H9 (cell line): ENCODE data around the gene DYNC2LI1. TPM values are rescaled to one million over a fixed set of nuclear protein-coding genes. Genes with fewer than 3 reads are reported as not detected.

Experiments
- DNase-seq: peaks from one replicate; pipeline ENCODE4 v3.0.0-alpha.2; 2017
- H2AFZ ChIP-seq: one replicate; pipeline ENCODE4 v1.6.1; 2013; ENCODE audit warnings: mild to moderate bottlenecking, low read length, control low read depth, moderate library complexity
- H2AK5ac ChIP-seq: 2 replicates; pipeline ENCODE4 v1.6.1; 2013; ENCODE audit warnings: low read length, control low read depth, mixed read lengths; ENCODE audit not compliant: insufficient read length
- H2BK120ac ChIP-seq: one replicate; pipeline ENCODE4 v1.6.1; 2013; ENCODE audit warnings: low read depth, mild to moderate bottlenecking, low read length, control low read depth, inconsistent platforms; ENCODE audit not compliant: poor library complexity, severe bottlenecking
- H2BK12ac ChIP-seq: 2 replicates; pipeline ENCODE4 v1.6.1; 2013; ENCODE audit warnings: low read length, control low read depth, mixed read lengths, low read depth; ENCODE audit not compliant: insufficient read length
- H2BK15ac ChIP-seq: 2 replicates; pipeline ENCODE4 v1.6.1; 2013; ENCODE audit warnings: low read depth, low read length, control low read depth
- H2BK20ac ChIP-seq: one replicate; pipeline ENCODE4 v1.6.1; 2013; ENCODE audit warnings: low read depth, mild to moderate bottlenecking, low read length, control low read depth, inconsistent platforms; ENCODE audit not compliant: poor library complexity, severe bottlenecking
- H2BK5ac ChIP-seq: 2 replicates; pipeline ENCODE4 v1.6.1; 2013; ENCODE audit warnings: low read length, control low read depth, mixed read lengths; ENCODE audit not compliant: insufficient read length
- H3K14ac ChIP-seq: 2 replicates; pipeline ENCODE4 v1.6.1; 2013; ENCODE audit warnings: low read length, control low read depth; ENCODE audit not compliant: insufficient read depth
- H3K18ac ChIP-seq: 2 replicates; pipeline ENCODE4 v1.6.1; 2013; ENCODE audit warnings: low read depth, mild to moderate bottlenecking, mixed read lengths, low read length, control low read depth; ENCODE audit not compliant: insufficient read length
- H3K23ac ChIP-seq: 2 replicates; pipeline ENCODE4 v1.6.1; 2013; ENCODE audit warnings: low read length, control low read depth, mixed read lengths, low read depth; ENCODE audit not compliant: insufficient read length
- H3K23me2 ChIP-seq: 2 replicates; pipeline ENCODE4 v1.6.1; 2013; ENCODE audit warnings: low read depth, mild to moderate bottlenecking, mixed read lengths, low read length, control low read depth; ENCODE audit not compliant: insufficient read length, poor library complexity, severe bottlenecking
- H3K27ac ChIP-seq: 2 replicates; pipeline ENCODE4 v1.5.1; 2013; ENCODE audit warnings: low read length, control low read depth, mixed read lengths, low read depth; ENCODE audit not compliant: insufficient read length
- H3K27me3 ChIP-seq: 2 replicates; pipeline ENCODE4 v1.6.1; 2013; ENCODE audit warnings: low read length, control low read depth, inconsistent platforms; ENCODE audit not compliant: insufficient read depth
- H3K4ac ChIP-seq: 2 replicates; pipeline ENCODE4 v1.6.1; 2013; ENCODE audit warnings: low read depth, mild to moderate bottlenecking, control low read depth, inconsistent platforms, low read length, moderate library complexity
- H3K4me1 ChIP-seq: 2 replicates; pipeline ENCODE4 v1.6.1; 2013; ENCODE audit warnings: low read length, control low read depth, inconsistent platforms; ENCODE audit not compliant: insufficient read depth
- H3K4me2 ChIP-seq: 2 replicates; pipeline ENCODE4 v1.6.1; 2013; ENCODE audit warnings: low read length, control low read depth, mixed read lengths; ENCODE audit not compliant: insufficient read length, insufficient read depth
- H3K56ac ChIP-seq: 2 replicates; pipeline ENCODE4 v1.6.1; 2013; ENCODE audit warnings: low read depth, mild to moderate bottlenecking, mixed read lengths, low read length, control low read depth; ENCODE audit not compliant: insufficient read length
- H3K79me1 ChIP-seq: 2 replicates; pipeline ENCODE4 v1.6.1; 2013; ENCODE audit warnings: low read depth, mild to moderate bottlenecking, moderate library complexity, low read length, control low read depth, inconsistent platforms; ENCODE audit not compliant: insufficient read depth, poor library complexity, severe bottlenecking
- H3K79me2 ChIP-seq: 2 replicates; pipeline ENCODE4 v1.6.1; 2013; ENCODE audit warnings: low read length, control low read depth, inconsistent platforms; ENCODE audit not compliant: insufficient read depth
- H3K9ac ChIP-seq: 2 replicates; pipeline ENCODE4 v1.6.1; 2013; ENCODE audit warnings: low read length, control low read depth, mixed read lengths; ENCODE audit not compliant: insufficient read length; ENCODE audit errors: extremely low read depth
- H3K9me3 ChIP-seq: one replicate; pipeline ENCODE4 v1.6.1; 2013; ENCODE audit warnings: low read depth, low read length, inconsistent platforms; ENCODE audit not compliant: control insufficient read depth
- H3T11ph ChIP-seq: one replicate; pipeline ENCODE4 v1.6.1; 2013; ENCODE audit warnings: mild to moderate bottlenecking, low read length, control low read depth, inconsistent platforms
- H4K20me1 ChIP-seq: one replicate; pipeline ENCODE4 v1.6.1; 2013; ENCODE audit not compliant: control insufficient read depth, insufficient read length, insufficient read depth
- H4K5ac ChIP-seq: 2 replicates; pipeline ENCODE4 v1.6.1; 2013; ENCODE audit warnings: low read depth, mild to moderate bottlenecking, mixed read lengths, low read length, control low read depth; ENCODE audit not compliant: insufficient read length
- H4K8ac ChIP-seq: replicated peaks from 2 replicates; pipeline ENCODE4 v1.6.1; 2013; ENCODE audit warnings: low read length, control low read depth, mixed read lengths, low read depth; ENCODE audit not compliant: insufficient read length
- H4K91ac ChIP-seq: 2 replicates; pipeline ENCODE4 v1.6.1; 2013; ENCODE audit warnings: low read depth, mild to moderate bottlenecking, moderate library complexity, mixed read lengths, low read length, control low read depth; ENCODE audit not compliant: insufficient read length
- H3K27ac Mint-ChIP-seq, 3 experiments: 2 replicates in 2 of 3; 3 replicates in 1 of 3; pipeline ENCODE4 v1.8.0; 2020 to 2021; ENCODE audit warnings: mixed read lengths in 3 of 3, mild to moderate bottlenecking in 1 of 3, moderate library complexity in 1 of 3
- H3K27me3 Mint-ChIP-seq: 2 replicates; pipeline ENCODE4 v1.8.0; 2021; ENCODE audit warnings: low read depth, mild to moderate bottlenecking, moderate library complexity, mixed read lengths
- H3K36me3 Mint-ChIP-seq, 3 experiments: 2 replicates in 2 of 3; 3 replicates in 1 of 3; pipeline ENCODE4 v1.8.0; 2020 to 2021; ENCODE audit warnings: low read depth in 3 of 3, mixed read lengths in 3 of 3; ENCODE audit not compliant: insufficient read depth in 1 of 3
- H3K4me1 Mint-ChIP-seq, 2 experiments: 2 replicates each; pipeline ENCODE4 v1.8.0; 2020; ENCODE audit warnings: mixed read lengths in 2 of 2
- H3K4me3 Mint-ChIP-seq, 2 experiments: 2 replicates in 1 of 2; 3 replicates in 1 of 2; pipeline ENCODE4 v1.8.0; 2020 to 2021; ENCODE audit warnings: mild to moderate bottlenecking in 2 of 2, mixed read lengths in 2 of 2, moderate library complexity in 1 of 2
- H3K9me3 Mint-ChIP-seq, 2 experiments: 2 replicates in 1 of 2; 3 replicates in 1 of 2; pipeline ENCODE4 v1.8.0; 2020; ENCODE audit warnings: mild to moderate bottlenecking in 2 of 2, mixed read lengths in 2 of 2, moderate library complexity in 1 of 2
- CTCF ChIP-seq: fragments of 200-600 bp; sonication (generic); conservative IDR thresholded peaks from 3 replicates; pipeline ENCODE4 v1.8.0; 2021; ENCODE audit warnings: antibody characterized with exemption, mild to moderate bottlenecking
- WGBS: extraction: QIAGEN DNeasy Blood & Tissue Kit; methylation state at CpG from one replicate; pipeline ENCODE4 v1.1.7; 2013; ENCODE audit warnings: missing lambda C conversion rate, low lambda C conversion rate, mixed read lengths; ENCODE audit not compliant: insufficient read length; ENCODE audit errors: extremely low coverage; 5-methylcytosine and 5-hydroxymethylcytosine counted together
- total RNA-seq: library from RNA; stranded (reverse); gene quantifications from 2 replicates; pipeline ENCODE4 v1.2.1, GENCODE V29; 2021

Gene DYNC2LI1
- total RNA-seq, 1 experiment from 2014 or later = 8.5 TPM

DNA sequence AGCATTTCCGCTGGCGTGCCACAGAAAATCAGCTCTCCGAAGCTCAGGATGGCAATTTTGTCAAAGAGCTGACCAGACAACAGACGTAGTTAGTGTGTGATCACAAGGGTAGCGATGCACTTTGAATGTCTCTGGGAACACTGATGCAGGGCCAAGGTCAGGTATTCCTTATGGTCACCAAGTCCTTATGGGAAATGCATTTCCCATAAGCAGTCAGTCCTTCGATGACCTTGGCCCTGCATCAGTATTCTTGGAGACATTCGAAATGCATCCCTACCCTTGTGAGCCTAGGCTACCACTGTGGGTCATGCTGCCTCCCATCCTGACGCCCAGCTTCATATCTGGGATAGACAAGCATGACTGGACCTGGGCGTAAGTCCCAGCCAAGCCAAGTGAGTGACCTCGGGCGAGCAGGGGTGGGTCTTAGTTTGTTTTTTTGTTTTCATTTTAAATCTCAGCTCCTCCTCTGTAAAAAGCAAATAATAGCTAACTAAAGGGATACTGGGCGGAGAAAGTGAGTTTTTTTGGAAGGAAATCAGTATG, 51.2 kb downstream of the DYNC2LI1 start:
- Histone ChIP-seq H3K27ac (no peak overlapping the region), H3K4ac (no peak overlapping the region), H4K5ac (no peak overlapping the region), H3T11ph (no peak overlapping the region), H3K79me2 (no peaks in the 10 kb centered on the region), H3K4me2 (no peak overlapping the region), H3K4me1 (no peaks in the 10 kb centered on the region), H2BK20ac (no peak overlapping the region), H3K79me1 (no peaks in the 10 kb centered on the region), H4K8ac (no peak overlapping the region), H3K23me2 (no peaks in the 10 kb centered on the region), H3K18ac (no peak overlapping the region), H4K91ac (no peak overlapping the region), H3K14ac (no peak overlapping the region), H3K9me3 (no peaks in the 10 kb centered on the region), H2BK5ac (no peak overlapping the region), H3K56ac (no peak overlapping the region), H2BK12ac (no peak overlapping the region), H2BK15ac (no peak overlapping the region), H3K23ac (no peak overlapping the region), H2AFZ (no peak overlapping the region), H2BK120ac (no peak overlapping the region), H2AK5ac (no peak overlapping the region), H3K27me3 (no peaks in the 10 kb centered on the region), H4K20me1 (no peaks in the 10 kb centered on the region), H3K9ac (no peak overlapping the region)
- WGBS = no CpG with 5 or more reads among the region's 12 CpGs
- Mint-ChIP-seq H3K4me1 (peaks cover 7 to 8% of the 10 kb centered on the region in 2 experiments), H3K9me3 (no peaks in the 10 kb centered on the region), H3K27ac (no peak overlapping the region), H3K27me3 (no peaks in the 10 kb centered on the region; the same call in none of the 2 replicates), H3K36me3 (no peaks in the 10 kb centered on the region), H3K4me3 (no peak overlapping the region)
- no peak for DNase-seq
- TF ChIP-seq CTCF = no peak
